Measurements from ENCODE around the gene EIF5B.
A peak's percentile ranks its signal among the peaks of the same experiment; 100 is the strongest.
"Not testable (repeated sequence)": the region's sequence is repeated elsewhere in the genome, so short reads cannot be mapped to it uniquely, and the experiment has no call there.

EIF5B gene, protein sequence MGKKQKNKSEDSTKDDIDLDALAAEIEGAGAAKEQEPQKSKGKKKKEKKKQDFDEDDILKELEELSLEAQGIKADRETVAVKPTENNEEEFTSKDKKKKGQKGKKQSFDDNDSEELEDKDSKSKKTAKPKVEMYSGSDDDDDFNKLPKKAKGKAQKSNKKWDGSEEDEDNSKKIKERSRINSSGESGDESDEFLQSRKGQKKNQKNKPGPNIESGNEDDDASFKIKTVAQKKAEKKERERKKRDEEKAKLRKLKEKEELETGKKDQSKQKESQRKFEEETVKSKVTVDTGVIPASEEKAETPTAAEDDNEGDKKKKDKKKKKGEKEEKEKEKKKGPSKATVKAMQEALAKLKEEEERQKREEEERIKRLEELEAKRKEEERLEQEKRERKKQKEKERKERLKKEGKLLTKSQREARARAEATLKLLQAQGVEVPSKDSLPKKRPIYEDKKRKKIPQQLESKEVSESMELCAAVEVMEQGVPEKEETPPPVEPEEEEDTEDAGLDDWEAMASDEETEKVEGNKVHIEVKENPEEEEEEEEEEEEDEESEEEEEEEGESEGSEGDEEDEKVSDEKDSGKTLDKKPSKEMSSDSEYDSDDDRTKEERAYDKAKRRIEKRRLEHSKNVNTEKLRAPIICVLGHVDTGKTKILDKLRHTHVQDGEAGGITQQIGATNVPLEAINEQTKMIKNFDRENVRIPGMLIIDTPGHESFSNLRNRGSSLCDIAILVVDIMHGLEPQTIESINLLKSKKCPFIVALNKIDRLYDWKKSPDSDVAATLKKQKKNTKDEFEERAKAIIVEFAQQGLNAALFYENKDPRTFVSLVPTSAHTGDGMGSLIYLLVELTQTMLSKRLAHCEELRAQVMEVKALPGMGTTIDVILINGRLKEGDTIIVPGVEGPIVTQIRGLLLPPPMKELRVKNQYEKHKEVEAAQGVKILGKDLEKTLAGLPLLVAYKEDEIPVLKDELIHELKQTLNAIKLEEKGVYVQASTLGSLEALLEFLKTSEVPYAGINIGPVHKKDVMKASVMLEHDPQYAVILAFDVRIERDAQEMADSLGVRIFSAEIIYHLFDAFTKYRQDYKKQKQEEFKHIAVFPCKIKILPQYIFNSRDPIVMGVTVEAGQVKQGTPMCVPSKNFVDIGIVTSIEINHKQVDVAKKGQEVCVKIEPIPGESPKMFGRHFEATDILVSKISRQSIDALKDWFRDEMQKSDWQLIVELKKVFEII

DNA sequence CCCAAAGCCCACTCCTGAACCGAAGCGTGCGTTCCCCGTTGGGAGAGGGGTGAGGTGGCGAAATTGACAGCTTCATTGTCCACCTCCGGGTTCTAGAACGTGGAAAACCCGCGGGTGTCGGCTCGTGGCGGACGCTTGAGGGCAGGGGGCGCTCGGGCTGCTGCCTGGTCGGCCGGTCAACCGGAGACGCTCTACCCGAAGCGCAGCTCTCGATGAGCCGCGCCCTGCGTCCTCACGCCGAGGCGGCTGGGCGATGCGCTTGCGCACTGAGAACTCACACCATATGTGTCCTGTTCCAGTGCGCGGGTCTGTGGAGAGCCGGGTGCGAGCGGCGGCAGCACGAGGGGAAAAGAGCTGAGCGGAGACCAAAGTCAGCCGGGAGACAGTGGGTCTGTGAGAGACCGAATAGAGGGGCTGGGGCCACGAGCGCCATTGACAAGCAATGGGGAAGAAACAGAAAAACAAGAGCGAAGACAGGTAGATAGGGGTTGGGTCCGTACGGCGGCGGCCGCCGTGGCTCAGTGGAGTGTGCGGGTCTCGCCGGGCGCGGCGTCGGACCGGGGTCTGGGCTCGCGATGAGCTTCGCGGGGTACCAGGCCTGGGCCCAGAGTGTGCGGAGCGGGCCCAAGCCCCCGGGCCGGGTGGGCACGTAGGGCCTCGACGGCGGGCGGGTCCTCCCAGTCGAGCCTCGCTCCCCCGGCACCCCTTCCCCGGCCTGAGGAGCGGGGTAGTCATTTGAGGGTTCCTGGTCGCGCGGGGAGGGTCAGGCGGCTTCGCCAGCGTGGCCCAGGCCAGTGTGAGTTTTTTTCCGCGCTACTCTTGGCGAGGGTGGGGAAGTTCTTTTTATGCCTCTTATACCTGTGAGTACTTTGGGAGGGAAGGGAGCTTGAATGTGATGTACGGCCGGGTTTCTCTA lies at the start of gene EIF5B:
TSS of gene EIF5B (plus strand) at position 277 of the 916 bp plus-strand sequence. CDS start at position 443, 166 bp downstream.
- TF ChIP-seq, protein P1, sequence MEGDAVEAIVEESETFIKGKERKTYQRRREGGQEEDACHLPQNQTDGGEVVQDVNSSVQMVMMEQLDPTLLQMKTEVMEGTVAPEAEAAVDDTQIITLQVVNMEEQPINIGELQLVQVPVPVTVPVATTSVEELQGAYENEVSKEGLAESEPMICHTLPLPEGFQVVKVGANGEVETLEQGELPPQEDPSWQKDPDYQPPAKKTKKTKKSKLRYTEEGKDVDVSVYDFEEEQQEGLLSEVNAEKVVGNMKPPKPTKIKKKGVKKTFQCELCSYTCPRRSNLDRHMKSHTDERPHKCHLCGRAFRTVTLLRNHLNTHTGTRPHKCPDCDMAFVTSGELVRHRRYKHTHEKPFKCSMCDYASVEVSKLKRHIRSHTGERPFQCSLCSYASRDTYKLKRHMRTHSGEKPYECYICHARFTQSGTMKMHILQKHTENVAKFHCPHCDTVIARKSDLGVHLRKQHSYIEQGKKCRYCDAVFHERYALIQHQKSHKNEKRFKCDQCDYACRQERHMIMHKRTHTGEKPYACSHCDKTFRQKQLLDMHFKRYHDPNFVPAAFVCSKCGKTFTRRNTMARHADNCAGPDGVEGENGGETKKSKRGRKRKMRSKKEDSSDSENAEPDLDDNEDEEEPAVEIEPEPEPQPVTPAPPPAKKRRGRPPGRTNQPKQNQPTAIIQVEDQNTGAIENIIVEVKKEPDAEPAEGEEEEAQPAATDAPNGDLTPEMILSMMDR (IDR thresholded peaks at IDR 0.05; ENCODE audit: low read length, missing control alignments): peak; percentile 61
- DNase-seq (ENCODE audit: low read depth): peak; percentile 97
- H3K4me3 ChIP-seq (replicated peaks; ENCODE audit: low read depth, low read length): peak within 1 kb of the TSS; percentile 97

DNA sequence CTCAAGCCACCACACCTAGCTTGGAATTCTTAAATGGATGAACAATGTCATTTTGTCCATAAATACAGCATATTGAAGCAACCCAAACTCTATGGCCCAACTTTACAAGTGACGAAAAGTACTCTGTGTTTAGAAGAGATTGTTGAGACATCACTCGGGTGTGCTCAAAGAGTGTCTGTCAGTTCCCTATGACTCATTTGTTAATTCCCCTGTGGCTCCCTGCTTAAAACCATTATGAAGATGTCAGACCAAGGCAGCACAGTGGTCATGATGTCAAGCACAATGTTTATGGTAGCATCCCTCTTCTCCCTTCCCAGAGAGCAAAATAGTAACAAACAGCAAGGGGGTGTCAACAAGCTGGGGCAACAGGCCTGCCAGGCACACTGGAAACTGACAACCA lies 39.2 kb upstream of the EIF5B start:
- DNase-seq (ENCODE audit: low read depth): peak; percentile 17
- TF ChIP-seq, protein P1 (IDR thresholded peaks at IDR 0.05; ENCODE audit: low read length, missing control alignments): no peak
- H3K4me3 ChIP-seq (replicated peaks; ENCODE audit: low read depth, low read length): no peak overlapping the region

DNA sequence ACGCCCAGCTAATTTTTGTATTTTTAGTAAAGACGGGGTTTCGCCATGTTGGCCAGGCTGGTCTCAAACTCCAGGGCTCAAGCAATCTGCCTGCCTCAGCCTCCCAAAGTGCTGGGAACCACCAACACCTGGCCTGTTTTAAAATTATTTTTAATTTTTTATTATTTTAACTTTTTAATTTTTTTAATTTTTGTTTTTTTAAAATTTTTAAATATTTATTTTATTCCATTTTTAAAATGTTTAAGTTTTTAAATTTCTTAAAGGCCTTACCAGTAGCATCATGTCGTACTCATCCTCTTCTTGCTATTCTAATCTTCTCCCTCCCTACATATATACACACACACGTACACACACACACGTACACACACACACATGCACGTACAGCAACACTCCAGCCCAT lies 37.6 kb upstream of the EIF5B start:
- no peak overlapping the region for H3K4me3 ChIP-seq (replicated peaks; ENCODE audit: low read depth, low read length)
- DNase-seq (ENCODE audit: low read depth): no peak
- TF ChIP-seq, protein P1 (IDR thresholded peaks at IDR 0.05; ENCODE audit: low read length, missing control alignments): no peak

DNA sequence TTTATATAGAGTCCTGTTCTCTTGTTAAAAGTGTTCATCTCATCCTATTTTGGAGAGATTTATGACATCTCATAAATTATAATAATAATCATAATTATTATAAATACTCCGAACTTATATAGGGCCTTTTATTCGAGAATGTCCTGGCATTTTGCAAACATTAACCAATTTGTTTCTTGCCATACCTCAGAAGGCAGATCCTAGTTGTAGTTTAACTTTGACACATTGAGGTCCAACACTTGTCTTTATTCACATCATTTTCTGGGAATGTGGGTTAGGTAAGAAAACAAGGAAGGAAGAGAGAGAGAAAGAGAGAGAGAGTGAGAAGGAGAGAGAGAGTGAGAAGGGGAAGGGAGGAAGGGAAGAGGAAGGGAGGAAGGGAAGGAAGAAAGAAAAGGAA lies 36.1 kb upstream of the EIF5B start, which contains the start of gene LYG1:
TSS of gene LYG1 (minus strand) at position 101 of the 400 bp plus-strand sequence. CDS start 5,527 bp downstream, outside the sequence.
- DNase-seq (ENCODE audit: low read depth); H3K4me3 ChIP-seq (replicated peaks; ENCODE audit: low read depth, low read length): not testable (repeated sequence)

DNA sequence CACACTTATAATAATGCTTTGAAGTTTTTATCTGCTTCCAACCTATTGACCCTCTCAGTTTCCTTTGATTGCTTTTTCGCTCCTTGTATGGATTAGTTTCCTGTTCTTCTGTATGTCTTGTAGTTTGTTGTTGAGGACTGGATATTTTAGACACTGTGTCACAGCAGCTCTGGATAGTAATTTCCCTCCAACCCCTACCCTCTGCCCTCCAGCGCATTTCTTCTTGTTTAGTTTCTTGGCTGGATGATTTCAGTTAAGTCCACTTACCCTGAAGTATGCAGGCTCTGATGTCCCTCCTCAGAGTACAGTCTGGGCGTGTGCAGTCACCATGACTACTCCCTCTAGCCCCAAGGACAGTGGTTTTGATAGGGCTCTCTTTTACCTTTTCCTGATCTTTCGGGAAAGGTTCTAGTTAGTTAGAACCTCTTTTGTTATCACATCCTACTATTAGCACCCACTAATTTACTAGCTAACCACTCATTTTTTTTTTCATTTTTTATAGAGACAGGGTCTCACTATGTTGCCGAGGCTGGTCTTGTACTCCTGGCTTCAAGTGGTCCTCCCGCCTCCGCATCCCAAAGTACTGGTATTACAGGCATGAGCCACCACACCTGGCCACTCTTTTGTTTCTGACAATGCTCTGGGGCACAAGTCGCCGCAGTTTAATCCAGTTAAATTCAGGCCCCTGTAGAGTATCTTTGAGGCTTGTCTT lies 19.9 kb upstream of the EIF5B start:
- H3K4me3 ChIP-seq (replicated peaks; ENCODE audit: low read depth, low read length): no peak overlapping the region
- TF ChIP-seq, protein P1 (IDR thresholded peaks at IDR 0.05; ENCODE audit: low read length, missing control alignments): no peak
- no peak for DNase-seq (ENCODE audit: low read depth)

DNA sequence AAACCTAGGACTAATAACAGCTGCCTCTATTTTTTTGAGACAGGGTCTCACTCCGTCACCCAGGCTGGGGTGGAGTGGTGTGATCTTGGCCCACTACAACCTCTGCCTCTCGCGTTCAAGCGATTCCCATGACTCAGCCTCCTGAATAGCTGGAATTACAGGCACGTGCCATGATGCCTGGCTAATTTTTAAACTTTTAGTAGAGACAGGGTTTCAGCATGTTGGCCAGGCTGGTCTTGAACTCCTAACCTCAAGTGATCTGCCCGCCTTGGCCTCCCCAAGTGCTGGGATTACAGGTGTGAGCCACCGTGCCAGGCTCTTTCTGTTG lies 19.4 kb upstream of the EIF5B start:
- H3K4me3 ChIP-seq (replicated peaks; ENCODE audit: low read depth, low read length); DNase-seq (ENCODE audit: low read depth): not testable (repeated sequence)

All from fibroblast of pulmonary artery (primary cell).